IPS-15b (cell line): Measurements from ENCODE around the gene ZNF469.

Source experiments
- H3K27me3 ChIP-seq: one replicate; pipeline ENCODE4 v1.6.1; 2013; ENCODE audit warnings: low read length; ENCODE audit not compliant: control insufficient read depth, insufficient read depth
- H3K36me3 ChIP-seq: one replicate; pipeline ENCODE4 v1.6.1; 2013; ENCODE audit warnings: low read length; ENCODE audit not compliant: control insufficient read depth, insufficient read depth
- H3K4me1 ChIP-seq: one replicate; pipeline ENCODE4 v1.6.1; 2013; ENCODE audit warnings: mild to moderate bottlenecking, low read length; ENCODE audit not compliant: control insufficient read depth, insufficient read depth
- H3K4me3 ChIP-seq: one replicate; pipeline ENCODE4 v1.5.1; 2013; ENCODE audit warnings: low read depth, low read length
- H3K9ac ChIP-seq: one replicate; pipeline ENCODE4 v1.6.1; 2013; ENCODE audit warnings: low read depth, mild to moderate bottlenecking, low read length
- H3K9me3 ChIP-seq: one replicate; pipeline ENCODE4 v1.6.1; 2013; ENCODE audit warnings: mild to moderate bottlenecking, low read length; ENCODE audit not compliant: control insufficient read depth, insufficient read depth

ZNF469 gene

GRCh38 chr16:88367560-88367959, 15.2 kb upstream of the ZNF469 start:
- no peaks in the 10 kb centered on the region for H3K4me1 ChIP-seq
- H3K36me3 ChIP-seq = no peaks in the 10 kb centered on the region
- H3K9me3 ChIP-seq = no peaks in the 10 kb centered on the region
- no peak overlapping the region for H3K9ac ChIP-seq
- no peak overlapping the region for H3K4me3 ChIP-seq
- H3K27me3 ChIP-seq = no peaks in the 10 kb centered on the region

- H3K27me3 ChIP-seq = no peaks in the 10 kb centered on the region
Measured at GRCh38 chr16:88368036-88368435, 14.7 kb upstream of the ZNF469 start.

GRCh38 chr16:88368994-88369393, 13.8 kb upstream of the ZNF469 start:
- H3K4me3 ChIP-seq = no peak overlapping the region
- no peaks in the 10 kb centered on the region for H3K4me1 ChIP-seq
- no peaks in the 10 kb centered on the region for H3K36me3 ChIP-seq
- H3K9ac ChIP-seq = no peak overlapping the region
- H3K9me3 ChIP-seq = no peaks in the 10 kb centered on the region
- no peaks in the 10 kb centered on the region for H3K27me3 ChIP-seq

More at GRCh38 chr16:88368036-88368435, 14.7 kb upstream of the ZNF469 start:
- H3K36me3 ChIP-seq = no peaks in the 10 kb centered on the region
- no peaks in the 10 kb centered on the region for H3K4me1 ChIP-seq
- H3K9me3 ChIP-seq = no peaks in the 10 kb centered on the region
- H3K9ac ChIP-seq = no peak overlapping the region
- H3K4me3 ChIP-seq = no peak overlapping the region

- H3K4me3 ChIP-seq = no peak overlapping the region
- H3K27me3 ChIP-seq = no peaks in the 10 kb centered on the region
- H3K36me3 ChIP-seq = no peaks in the 10 kb centered on the region
- no peaks in the 10 kb centered on the region for H3K9me3 ChIP-seq
- no peaks in the 10 kb centered on the region for H3K4me1 ChIP-seq
- H3K9ac ChIP-seq = no peak overlapping the region
Measured at GRCh38 chr16:88369447-88370008, 13.2 kb upstream of the ZNF469 start.

GRCh38 chr16:88370365-88370764, 12.4 kb upstream of the ZNF469 start:
- no peak overlapping the region for H3K9ac ChIP-seq
- H3K4me1 ChIP-seq = no peaks in the 10 kb centered on the region
- no peaks in the 10 kb centered on the region for H3K27me3 ChIP-seq
- H3K36me3 ChIP-seq = no peaks in the 10 kb centered on the region
- H3K9me3 ChIP-seq = no peaks in the 10 kb centered on the region
- no peak overlapping the region for H3K4me3 ChIP-seq

DNA sequence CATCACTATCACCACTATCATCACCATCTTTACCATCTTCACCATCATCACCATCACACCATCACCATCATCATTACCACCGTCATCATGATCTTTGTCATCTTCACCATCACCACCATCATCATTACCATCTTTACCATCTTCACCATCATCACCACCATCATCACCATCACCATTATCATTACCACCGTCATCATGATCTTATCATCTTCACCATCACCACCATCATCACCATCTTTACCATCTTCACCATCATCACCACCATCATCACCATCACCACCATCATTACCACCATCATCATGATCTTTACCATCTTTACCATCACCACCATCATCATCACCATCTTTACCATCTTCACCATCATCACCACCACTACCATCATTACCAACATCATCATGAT, 10.2 kb upstream of the ZNF469 start:
- Histone ChIP-seq H3K36me3 (no peaks in the 10 kb centered on the region), H3K4me1 (no peaks in the 10 kb centered on the region), H3K9me3 (no peaks in the 10 kb centered on the region), H3K27me3 (no peaks in the 10 kb centered on the region), H3K4me3 (no peak overlapping the region), H3K9ac (no peak overlapping the region)

- no peak overlapping the region for H3K4me3 ChIP-seq
- H3K27me3 ChIP-seq = no peaks in the 10 kb centered on the region
- no peaks in the 10 kb centered on the region for H3K4me1 ChIP-seq
- H3K9ac ChIP-seq = no peak overlapping the region
- H3K9me3 ChIP-seq = no peaks in the 10 kb centered on the region
- no peaks in the 10 kb centered on the region for H3K36me3 ChIP-seq
Measured at GRCh38 chr16:88373211-88373610, 9.5 kb upstream of the ZNF469 start.

DNA sequence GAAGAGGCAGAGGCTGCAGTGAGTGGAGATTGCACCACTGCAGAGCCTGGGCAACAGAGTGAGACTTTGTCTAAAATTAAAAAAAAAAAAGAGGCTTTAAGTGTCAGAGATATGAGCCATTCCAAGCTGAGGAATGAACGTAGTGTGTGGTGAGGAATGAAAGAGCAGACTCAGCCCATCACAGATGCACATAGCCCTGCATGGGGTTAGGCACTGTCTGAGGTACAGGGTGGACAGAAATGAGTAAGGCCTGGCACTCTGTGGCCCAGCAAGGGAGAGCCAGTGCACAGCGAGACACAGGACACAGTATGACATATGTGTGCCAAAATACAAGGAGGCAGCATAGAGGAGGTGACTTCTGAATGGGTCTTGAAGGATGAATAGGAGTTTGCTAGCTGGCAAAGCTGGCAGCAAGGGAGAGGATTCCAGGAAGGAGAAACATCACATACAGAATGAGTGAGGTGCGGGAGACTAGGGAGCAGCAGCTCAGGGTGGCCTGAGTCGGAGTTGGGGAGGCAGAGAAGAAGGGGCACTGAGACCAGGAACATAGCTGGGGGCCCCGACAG, 8.7 kb upstream of the ZNF469 start:
- Histone ChIP-seq H3K4me1 (no peaks in the 10 kb centered on the region), H3K9ac (no peak overlapping the region), H3K4me3 (no peak overlapping the region), H3K36me3 (no peaks in the 10 kb centered on the region), H3K27me3 (no peaks in the 10 kb centered on the region), H3K9me3 (no peaks in the 10 kb centered on the region)

DNA sequence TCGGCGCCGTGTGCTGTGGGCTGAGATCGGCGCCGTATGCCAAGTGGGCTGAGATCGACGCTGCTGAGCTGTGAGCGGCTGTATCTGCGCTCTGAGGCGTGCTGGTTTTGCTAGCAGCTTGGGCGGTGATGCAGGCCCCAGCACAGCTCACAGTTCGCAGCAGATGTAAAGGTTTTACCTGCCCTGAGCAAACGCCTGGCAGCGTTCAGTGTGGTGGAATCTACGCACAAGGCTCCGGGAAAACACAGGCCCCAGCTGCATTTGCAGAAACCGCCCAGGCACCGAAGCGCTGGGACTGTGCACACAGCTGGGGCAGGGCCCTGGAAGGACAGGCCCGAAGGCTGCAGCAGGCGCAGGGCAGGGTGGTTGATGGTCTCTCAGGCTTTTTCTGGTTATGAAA, 8.0 kb upstream of the ZNF469 start:
- Histone ChIP-seq H3K4me3 (no peak overlapping the region), H3K27me3 (no peaks in the 10 kb centered on the region), H3K4me1 (no peaks in the 10 kb centered on the region), H3K9me3 (no peaks in the 10 kb centered on the region), H3K9ac (no peak overlapping the region), H3K36me3 (no peaks in the 10 kb centered on the region)

DNA sequence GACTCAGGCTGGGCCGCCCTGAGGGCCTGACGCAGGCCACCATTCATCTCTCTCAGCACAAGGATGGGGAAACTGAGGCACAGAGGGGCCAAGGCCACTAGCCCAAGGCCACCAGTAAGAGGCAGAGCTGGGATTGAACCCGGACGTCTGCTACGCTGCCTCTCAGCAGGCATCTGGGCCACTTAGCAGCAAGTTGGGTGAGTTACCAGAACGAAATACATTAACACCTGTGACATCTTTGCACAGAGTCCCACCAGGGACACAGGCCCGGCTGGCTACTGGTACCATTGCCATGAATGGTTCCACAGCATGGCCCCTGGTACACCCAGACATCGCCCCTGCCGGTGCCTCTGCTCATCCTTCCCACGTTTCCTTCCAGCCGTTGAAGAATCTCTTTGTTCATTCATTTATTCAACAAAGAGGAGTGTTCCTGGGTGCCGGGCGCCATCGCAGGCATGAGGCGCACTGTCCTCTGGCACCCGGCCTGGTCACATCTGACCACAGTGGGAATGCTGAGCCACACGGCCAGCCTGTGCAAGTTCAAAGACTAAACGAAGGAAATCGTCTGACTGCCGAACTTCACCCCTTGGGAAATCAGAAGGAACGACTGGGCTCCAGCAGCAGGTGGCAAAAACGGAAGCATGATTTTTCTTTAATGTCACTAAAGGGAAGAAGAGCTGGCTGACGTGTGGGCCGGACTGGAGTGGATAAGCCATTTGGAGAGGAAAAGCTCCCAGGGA, 7.4 kb upstream of the ZNF469 start:
- Histone ChIP-seq H3K9me3 (no peaks in the 10 kb centered on the region), H3K27me3 (no peaks in the 10 kb centered on the region), H3K36me3 (no peaks in the 10 kb centered on the region), H3K4me1 (no peaks in the 10 kb centered on the region), H3K4me3 (no peak overlapping the region), H3K9ac (no peak overlapping the region)

- Histone ChIP-seq H3K27me3 (peaks cover 3% of the 10 kb centered on the region), H3K4me3 (no peak overlapping the region), H3K36me3 (no peaks in the 10 kb centered on the region), H3K4me1 (peaks cover 2% of the 10 kb centered on the region), H3K9ac (no peak overlapping the region), H3K9me3 (no peaks in the 10 kb centered on the region)
Measured at GRCh38 chr16:88375996-88376834, 6.5 kb upstream of the ZNF469 start.
